ENCODE results near the gene TBC1D14. TPM values are rescaled to one million over a fixed set of nuclear protein-coding genes. Genes with fewer than 3 reads are reported as not detected.

TBC1D14 gene
- total and polyA plus RNA-seq, 2 of the 8 experiments (the other 6 are each of a cell fraction or from before 2014, with no cell fraction given) = 45.6 to 48.2 TPM

GRCh38 chr4:7059662-7060061 lies 150.0 kb downstream of the TBC1D14 start:
- H3K27ac ChIP-seq (ENCODE audit: low read depth, low read length) = no peak overlapping the region
- 89% methylated on average over 11 of the region's 11 CpGs; no CpG with 5 or more reads in 1 of the 2 experiments for WGBS, 2 experiments (ENCODE audit: extremely low coverage in 1 of 2, insufficient coverage in 1 of 2, insufficient read length in 1 of 2, insufficient replicate concordance in 2 of 2, low coverage in 1 of 2, low lambda C conversion rate in 2 of 2, missing lambda C conversion rate in 1 of 2)
- H3K4me1 ChIP-seq (replicated peaks in 1 of 4; ENCODE audit: control insufficient read depth in 3 of 4, insufficient read depth in 4 of 4, low read length in 3 of 4) = no peaks in the 10 kb centered on the region
- no peak overlapping the region for H3K4me2 ChIP-seq (ENCODE audit: insufficient read depth in 1 of 2, low read depth in 2 of 2, low read length in 2 of 2)
- no peaks in the 10 kb centered on the region for H3K79me1 ChIP-seq (ENCODE audit: low read depth, low read length)
- H4K20me1 ChIP-seq (replicated peaks in 1 of 2; ENCODE audit: control insufficient read depth in 1 of 2, insufficient read depth in 2 of 2, low read length in 2 of 2) = peaks cover 2 to 19% of the 10 kb centered on the region in 2 experiments
- no peak overlapping the region for H4K8ac ChIP-seq (ENCODE audit: extremely low read depth, insufficient read depth, low read length)
- H3K18ac ChIP-seq (ENCODE audit: extremely low read depth, low read length) = no peak overlapping the region
- H3K23ac ChIP-seq (ENCODE audit: insufficient read length) = no peak overlapping the region
- no peak overlapping the region for H3K9ac ChIP-seq (replicated peaks in 1 of 4; ENCODE audit: extremely low read depth in 1 of 4, low read depth in 3 of 4, low read length in 3 of 4)
- TF ChIP-seq CBX8 (IDR thresholded peaks at IDR 0.05; ENCODE audit: borderline replicate concordance, low read depth, low read length) (no peak), SIRT6 (IDR thresholded peaks at IDR 0.05; ENCODE audit: low read length) (no peak), EP300 (IDR thresholded peaks at IDR 0.05; ENCODE audit: borderline replicate concordance in 1 of 2, low read depth in 2 of 2, low read length in 2 of 2) (no peak), JUN (IDR thresholded peaks at IDR 0.05; ENCODE audit: low read depth, low read length) (no peak), ZNF274 (IDR thresholded peaks at IDR 0.05; ENCODE audit: borderline replicate concordance, extremely low read depth, low read length) (no peak), JUND (IDR thresholded peaks at IDR 0.05; ENCODE audit: low read length) (no peak), SIX5 (IDR thresholded peaks at IDR 0.05; ENCODE audit: low read depth, low read length) (no peak), TAF7 (optimal IDR thresholded peaks at IDR 0.05; ENCODE audit: borderline replicate concordance, low read depth, low read length) (no peak), RXRA (IDR thresholded peaks at IDR 0.05; ENCODE audit: insufficient read depth, low read depth, low read length) (no peak), CEBPB (IDR thresholded peaks at IDR 0.05; ENCODE audit: low read depth, low read length) (no peak), TEAD4 (IDR thresholded peaks at IDR 0.05; ENCODE audit: low read depth, low read length) (no peak), SRF (IDR thresholded peaks at IDR 0.05; ENCODE audit: low read depth, low read length) (no peak), MAFK (IDR thresholded peaks at IDR 0.05; ENCODE audit: low read depth, low read length) (no peak)
- POLR2A ChIA-PET (ENCODE audit: partially characterized antibody) = interaction anchor here (1.8 to 6.6 kb wide), 2 partner anchors 8 to 14 kb away, joined by 5 to 36 read pairs; partner anchors contain the start of genes GRPEL1 and TADA2B
- no peaks in the 10 kb centered on the region for H3K27me3 ChIP-seq (replicated peaks in 1 of 4; ENCODE audit: control insufficient read depth in 3 of 4, extremely low read depth in 1 of 4, insufficient read depth in 3 of 4, low read length in 3 of 4)
- no peak overlapping the region for H2AK5ac ChIP-seq (ENCODE audit: low read depth, low read length)
- H3K56ac ChIP-seq (replicated peaks; ENCODE audit: insufficient read length, low read depth, low read length) = no peak overlapping the region
- no peak for FAIRE-seq
- CTCF ChIA-PET (ENCODE audit: partially characterized antibody) = interaction anchor here (1.3 to 2.9 kb wide), 3 partner anchors 11 to 24 kb away, joined by 3 to 15 read pairs (median 6); no protein-coding TSS in a partner anchor
- H2BK20ac ChIP-seq (ENCODE audit: low read length) = no peak overlapping the region
- H3K14ac ChIP-seq (ENCODE audit: insufficient read length) = no peak overlapping the region
- peaks cover 14 to 48% (median 39%) of the 10 kb centered on the region in 4 experiments for H3K36me3 ChIP-seq (ENCODE audit: control insufficient read depth in 2 of 4, insufficient read depth in 4 of 4, low read length in 3 of 4)
- H3K9me3 ChIP-seq (ENCODE audit: insufficient read depth in 2 of 2, low read depth in 1 of 2, low read length in 1 of 2) = no peaks in the 10 kb centered on the region
- H2AFZ ChIP-seq (ENCODE audit: low read length) = no peak overlapping the region
- no peak for DNase-seq (ENCODE audit: low read depth in 1 of 2, low spot score in 2 of 2)
- H3K23me2 ChIP-seq (ENCODE audit: low read depth, low read length) = no peaks in the 10 kb centered on the region
- H2BK5ac ChIP-seq (ENCODE audit: low read depth, low read length) = no peak overlapping the region
- H3K4me3 ChIP-seq (ENCODE audit: extremely low read depth in 1 of 4, insufficient read depth in 2 of 4, low read depth in 3 of 4, low read length in 4 of 4) = no peak overlapping the region
- no peak overlapping the region for H3K4ac ChIP-seq (replicated peaks; ENCODE audit: insufficient read length, low read depth, low read length)
- no peak overlapping the region for H4K5ac ChIP-seq (ENCODE audit: insufficient read length, low read depth, low read length)
- no peak overlapping the region for H4K91ac ChIP-seq (replicated peaks; ENCODE audit: insufficient read length, low read length)
- H2BK15ac ChIP-seq (ENCODE audit: low read length) = no peak overlapping the region
- peaks cover 0 to 4% of the 10 kb centered on the region in 2 experiments; a peak in 2 of 4 replicates for H3K79me2 ChIP-seq (ENCODE audit: control insufficient read depth in 1 of 2, insufficient read depth in 2 of 2, low read length in 2 of 2)
- no peak overlapping the region for H2BK12ac ChIP-seq (ENCODE audit: low read depth, low read length)
- no peak overlapping the region for H2BK120ac ChIP-seq (replicated peaks; ENCODE audit: low read depth, low read length)
